Dermis lymphatic vessel endothelial cell (primary cell): ENCODE data around the gene ZNF280A. TPM values are rescaled to one million over a fixed set of nuclear protein-coding genes. Genes with fewer than 3 reads are reported as not detected.

Experiments
- total RNA-seq: library from RNA; depleted of rRNA; stranded (reverse); fragments of >200 nt; gene quantifications from 2 replicates; pipeline ENCODE4 v1.2.1, GENCODE V29; 2014

Gene ZNF280A, protein sequence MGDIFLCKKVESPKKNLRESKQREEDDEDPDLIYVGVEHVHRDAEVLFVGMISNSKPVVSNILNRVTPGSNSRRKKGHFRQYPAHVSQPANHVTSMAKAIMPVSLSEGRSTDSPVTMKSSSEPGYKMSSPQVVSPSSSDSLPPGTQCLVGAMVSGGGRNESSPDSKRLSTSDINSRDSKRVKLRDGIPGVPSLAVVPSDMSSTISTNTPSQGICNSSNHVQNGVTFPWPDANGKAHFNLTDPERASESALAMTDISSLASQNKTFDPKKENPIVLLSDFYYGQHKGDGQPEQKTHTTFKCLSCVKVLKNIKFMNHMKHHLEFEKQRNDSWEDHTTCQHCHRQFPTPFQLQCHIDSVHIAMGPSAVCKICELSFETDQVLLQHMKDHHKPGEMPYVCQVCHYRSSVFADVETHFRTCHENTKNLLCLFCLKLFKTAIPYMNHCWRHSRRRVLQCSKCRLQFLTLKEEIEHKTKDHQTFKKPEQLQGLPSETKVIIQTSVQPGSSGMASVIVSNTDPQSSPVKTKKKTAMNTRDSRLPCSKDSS
- total RNA-seq, result not detected in 2 replicates

DNA sequence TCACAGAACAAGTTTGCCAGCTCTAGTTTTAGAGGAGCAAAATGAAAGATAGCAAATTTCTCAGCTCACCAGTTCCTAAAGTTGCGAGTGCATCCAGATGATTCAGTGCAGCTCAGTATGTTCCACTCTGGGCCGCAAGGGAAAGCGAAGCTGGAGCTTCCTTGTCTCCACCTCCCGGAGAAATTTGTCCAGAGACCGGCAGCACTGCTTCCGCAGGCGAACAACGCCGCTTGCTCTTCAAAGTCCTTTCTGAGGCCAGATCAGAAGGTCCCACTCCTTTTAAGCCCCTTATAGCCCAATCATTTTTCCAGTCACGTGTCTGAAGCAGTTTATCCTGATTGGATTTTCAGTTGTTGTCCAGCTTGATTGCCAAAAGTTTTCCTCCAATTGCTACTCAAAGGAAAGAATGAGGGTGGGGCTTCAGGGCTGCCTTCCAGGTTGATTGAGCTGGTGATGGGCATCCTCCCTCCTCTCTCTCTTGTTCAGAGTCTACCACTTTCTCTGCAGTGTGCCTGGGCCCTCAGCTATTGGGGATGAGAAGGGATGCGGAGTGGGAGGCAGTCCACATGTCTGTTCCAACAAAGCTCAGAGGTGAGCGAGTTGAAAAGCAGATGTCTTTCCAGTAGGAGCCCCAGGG lies at the start of gene ZNF280A:
ZNF280A (minus strand) TSS at position 251 of the 637 bp plus-strand sequence. CDS start 4,640 bp downstream, outside the sequence.

DNA sequence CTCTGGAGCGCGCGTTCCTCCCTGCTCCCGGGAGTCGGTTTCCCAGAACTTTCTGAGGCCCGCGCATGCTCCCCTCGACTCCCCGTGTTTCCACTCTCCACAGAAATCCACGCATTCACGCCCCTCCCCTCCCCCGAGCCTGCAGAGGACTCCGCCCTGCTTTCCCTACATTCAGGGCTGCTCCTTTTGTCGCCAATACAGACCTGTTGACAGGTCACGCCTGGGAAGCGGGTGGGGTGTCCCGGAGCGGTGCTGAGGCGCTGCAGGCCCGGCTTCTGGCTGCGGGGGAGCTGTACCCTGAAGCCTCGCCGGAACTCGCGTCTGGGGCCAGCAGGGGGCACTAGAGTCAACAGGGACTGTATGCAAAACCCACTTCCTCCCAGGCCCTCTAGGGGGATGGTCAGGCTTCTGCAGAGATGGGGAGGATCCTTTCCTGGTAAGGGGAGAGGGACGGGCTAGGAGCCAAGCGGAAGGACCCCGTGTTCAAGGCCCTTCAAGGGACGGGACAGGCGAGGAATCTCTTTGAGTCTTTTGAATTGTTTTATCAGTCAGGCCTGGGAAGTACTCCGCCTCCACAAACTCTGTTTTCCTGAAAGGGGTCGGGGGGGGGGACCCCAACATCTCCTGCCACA lies 39.0 kb upstream of the ZNF280A start, which contains the start of gene PRAME:
PRAME (minus strand) TSS at position 294 of the 632 bp plus-strand sequence. CDS start 2,433 bp downstream, outside the sequence.

DNA sequence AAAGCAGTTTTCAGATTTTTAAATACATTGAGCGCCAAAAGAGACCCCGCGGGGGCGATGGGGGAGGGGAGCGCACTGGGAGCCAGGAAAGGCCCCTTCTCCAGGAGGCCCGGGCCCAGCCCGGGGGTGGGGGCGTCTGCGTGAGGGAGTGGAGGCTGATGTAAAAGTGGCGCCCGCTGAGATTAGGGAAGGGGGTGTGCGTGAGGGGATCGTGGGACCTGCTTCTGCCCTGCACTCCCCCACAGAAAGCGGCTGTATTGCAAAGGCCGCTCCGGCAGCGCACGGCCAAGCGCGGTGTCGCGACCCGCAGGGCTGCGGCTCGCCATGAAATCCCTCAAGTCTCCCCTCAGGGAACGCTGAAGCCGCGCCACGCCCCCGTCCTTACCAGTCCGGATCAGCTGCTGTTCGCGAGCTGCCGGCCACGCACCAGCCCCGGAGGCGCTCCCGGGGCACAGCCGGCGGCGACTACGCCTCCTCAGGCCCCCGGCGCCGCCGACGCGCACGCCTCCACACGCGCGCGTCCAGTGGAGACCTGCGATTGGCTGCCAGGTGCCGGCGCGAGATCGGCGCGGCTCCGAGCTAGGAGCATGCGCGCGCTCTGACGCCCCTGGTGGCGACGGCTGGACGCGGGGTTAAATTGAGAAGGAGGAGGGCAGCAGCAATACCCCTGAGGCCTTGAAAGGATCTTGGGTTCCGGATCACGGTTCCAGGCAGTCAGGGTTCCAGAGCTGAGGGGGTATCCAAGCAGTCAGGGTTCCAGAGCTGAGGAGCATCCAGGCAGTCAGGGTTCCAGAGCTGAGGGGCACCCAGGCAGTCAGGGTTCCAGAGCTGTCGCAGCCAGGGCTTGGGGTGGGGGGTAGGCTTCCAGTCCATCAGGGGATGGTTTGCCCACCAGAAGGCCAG lies 11.5 kb downstream of the ZNF280A start, which contains the start of gene ZNF280B:
ZNF280B (minus strand) TSS at position 469 of the 903 bp plus-strand sequence. CDS start 19,344 bp downstream, outside the sequence.

Other genes with a start within 250 kb of the ZNF280A start
- gene ZNF280B, start 11.5 kb downstream of the ZNF280A start, total RNA-seq, result 0.43 and 0.54 TPM in 2 replicates
- gene PRAME, start 39.0 kb upstream of the ZNF280A start, total RNA-seq, result not detected in 2 replicates
- not detected in 2 replicates for gene GGTLC2, start 124.3 kb upstream of the ZNF280A start, total RNA-seq